PFSK-1 (cell line): Measurements from ENCODE around the gene ACSL3.

Experiments
- FOXP2 ChIP-seq: optimal IDR thresholded peaks from 2 replicates; pipeline ENCODE3; 2011; ENCODE audit warnings: borderline replicate concordance, control low read depth, inconsistent platforms; ENCODE audit not compliant: insufficient read depth; ENCODE audit errors: extremely low read length, extremely low read depth
- POLR2AphosphoS5 ChIP-seq: IDR thresholded peaks from 2 replicates; pipeline ENCODE4 v1.6.1; 2012; ENCODE audit warnings: low read depth, mild to moderate bottlenecking, control low read depth, low read length, moderate library complexity
- REST ChIP-seq, 2 experiments: IDR thresholded peaks; 2 replicates each; pipeline versions ENCODE4 v1.6.1 to v1.8.0; 2011 to 2012; ENCODE audit warnings: low read depth in 2 of 2, low read length in 2 of 2, control low read depth in 1 of 2, inconsistent platforms in 1 of 2, mild to moderate bottlenecking in 1 of 2, moderate library complexity in 1 of 2; ENCODE audit not compliant: insufficient read depth in 1 of 2
- SIN3A ChIP-seq: IDR thresholded peaks from 2 replicates; pipeline ENCODE4 v1.6.1; 2012; ENCODE audit warnings: mild to moderate bottlenecking, low read length, moderate library complexity, borderline replicate concordance; ENCODE audit not compliant: insufficient read depth
- TAF1 ChIP-seq: IDR thresholded peaks from 2 replicates; pipeline ENCODE4 v1.6.1; 2012; ENCODE audit warnings: low read length, control low read depth, borderline replicate concordance; ENCODE audit not compliant: insufficient read depth

- TF ChIP-seq TAF1: no peak
- TF ChIP-seq SIN3A: no peak
- TF ChIP-seq REST (IDR thresholded peaks at IDR 0.05; ENCODE audit: insufficient read depth in 1 of 2, low read depth in 2 of 2, low read length in 2 of 2): no peak
- TF ChIP-seq POLR2AphosphoS5: no peak
- TF ChIP-seq FOXP2: no peak
These were observed 23.4 kb downstream of the ACSL3 start for GRCh38 chr2:222884114-222884771.
